Measurements from ENCODE around the gene MEAF6.

DNA sequence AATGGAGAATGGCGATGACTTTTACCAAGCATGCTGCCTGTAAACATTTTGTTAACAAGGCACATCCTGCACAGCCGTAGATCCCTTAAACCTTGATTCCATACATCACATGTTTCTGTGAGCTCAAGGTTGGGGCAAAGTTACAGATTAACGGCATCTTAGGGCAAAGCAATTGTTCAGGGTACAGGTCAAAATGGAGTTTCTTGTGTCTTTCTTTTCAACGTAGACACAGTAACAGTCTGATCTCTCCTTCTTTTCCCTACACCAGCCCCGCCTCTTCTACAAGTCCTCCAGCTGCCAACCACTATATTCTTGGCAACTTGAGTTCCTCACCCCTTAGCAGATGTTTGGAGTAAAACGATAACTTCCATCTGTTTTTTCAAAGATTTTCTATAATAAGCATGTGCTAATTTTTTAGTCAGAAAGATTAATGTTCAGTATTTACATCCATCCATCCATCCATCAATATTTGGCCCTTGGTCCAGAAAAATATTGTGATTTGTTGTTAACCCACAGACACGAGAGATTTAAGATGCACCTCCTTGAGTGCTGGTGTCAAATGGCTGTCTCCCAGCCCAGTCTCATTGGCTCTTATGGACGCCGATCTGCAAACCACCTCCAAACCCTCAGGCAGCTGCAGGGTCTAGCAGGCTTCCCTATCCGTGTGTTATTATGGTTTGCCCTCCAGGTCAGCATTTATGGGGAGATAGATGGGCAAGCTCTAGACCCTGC lies 46.0 kb upstream of the MEAF6 start:
- TF ChIP-seq, protein P1, sequence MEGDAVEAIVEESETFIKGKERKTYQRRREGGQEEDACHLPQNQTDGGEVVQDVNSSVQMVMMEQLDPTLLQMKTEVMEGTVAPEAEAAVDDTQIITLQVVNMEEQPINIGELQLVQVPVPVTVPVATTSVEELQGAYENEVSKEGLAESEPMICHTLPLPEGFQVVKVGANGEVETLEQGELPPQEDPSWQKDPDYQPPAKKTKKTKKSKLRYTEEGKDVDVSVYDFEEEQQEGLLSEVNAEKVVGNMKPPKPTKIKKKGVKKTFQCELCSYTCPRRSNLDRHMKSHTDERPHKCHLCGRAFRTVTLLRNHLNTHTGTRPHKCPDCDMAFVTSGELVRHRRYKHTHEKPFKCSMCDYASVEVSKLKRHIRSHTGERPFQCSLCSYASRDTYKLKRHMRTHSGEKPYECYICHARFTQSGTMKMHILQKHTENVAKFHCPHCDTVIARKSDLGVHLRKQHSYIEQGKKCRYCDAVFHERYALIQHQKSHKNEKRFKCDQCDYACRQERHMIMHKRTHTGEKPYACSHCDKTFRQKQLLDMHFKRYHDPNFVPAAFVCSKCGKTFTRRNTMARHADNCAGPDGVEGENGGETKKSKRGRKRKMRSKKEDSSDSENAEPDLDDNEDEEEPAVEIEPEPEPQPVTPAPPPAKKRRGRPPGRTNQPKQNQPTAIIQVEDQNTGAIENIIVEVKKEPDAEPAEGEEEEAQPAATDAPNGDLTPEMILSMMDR (IDR thresholded peaks at IDR 0.05), result no peak
- no peak for TF ChIP-seq POLR2A (IDR thresholded peaks at IDR 0.05)

Data from Peyer's patch (tissue), 4 donors.